SW 1271 (cell line): Measurements from ENCODE around the gene IDS.
"Not testable (repeated sequence)": the region's sequence is repeated elsewhere in the genome, so short reads cannot be mapped to it uniquely, and the experiment has no call there.

ENCODE experiments used
- DNase-seq, 2 experiments: peaks; one replicate each; lab custom pipeline; 2025; lab: John Stamatoyannopoulos, UW

The IDS gene

DNA sequence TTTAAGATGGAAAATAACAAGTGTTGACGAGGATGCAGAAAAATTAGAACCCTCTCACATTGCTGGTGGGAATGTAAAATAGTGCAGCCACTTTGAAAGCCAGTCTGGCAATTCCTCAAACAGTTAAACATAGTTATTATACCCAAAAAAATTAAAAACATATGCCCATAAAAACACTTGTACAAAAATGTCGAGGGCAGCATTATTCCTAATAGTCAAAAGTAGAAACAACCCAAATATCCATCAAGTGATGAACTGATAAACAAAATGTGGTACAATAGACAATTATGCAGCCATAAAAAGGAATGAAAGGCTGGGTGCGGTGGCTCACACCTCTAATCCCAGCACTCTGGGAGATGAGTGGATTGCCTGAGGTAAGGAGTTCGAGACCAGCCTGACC lies 6.3 kb downstream of the IDS start:
- DNase-seq = no peak

DNA sequence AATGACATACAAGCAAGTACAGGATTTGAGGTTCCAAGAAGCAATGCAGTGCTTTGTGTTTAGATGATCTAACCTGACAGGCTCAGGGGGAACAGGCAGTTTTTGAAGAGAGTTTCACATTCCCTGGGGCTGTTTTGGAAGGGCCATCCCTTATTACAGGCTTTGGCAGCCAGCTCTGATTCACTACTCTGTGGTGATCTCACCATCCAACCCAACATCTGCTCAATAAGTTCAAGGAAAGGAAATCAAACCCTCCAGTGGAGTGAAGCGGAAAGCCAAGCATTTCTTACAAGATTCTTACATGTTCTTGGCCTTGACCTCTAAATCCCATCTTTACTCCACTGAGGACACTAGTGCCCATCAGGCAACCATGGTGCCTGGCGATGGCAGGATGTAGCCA lies 7.5 kb downstream of the IDS start:
- no peak for DNase-seq

DNA sequence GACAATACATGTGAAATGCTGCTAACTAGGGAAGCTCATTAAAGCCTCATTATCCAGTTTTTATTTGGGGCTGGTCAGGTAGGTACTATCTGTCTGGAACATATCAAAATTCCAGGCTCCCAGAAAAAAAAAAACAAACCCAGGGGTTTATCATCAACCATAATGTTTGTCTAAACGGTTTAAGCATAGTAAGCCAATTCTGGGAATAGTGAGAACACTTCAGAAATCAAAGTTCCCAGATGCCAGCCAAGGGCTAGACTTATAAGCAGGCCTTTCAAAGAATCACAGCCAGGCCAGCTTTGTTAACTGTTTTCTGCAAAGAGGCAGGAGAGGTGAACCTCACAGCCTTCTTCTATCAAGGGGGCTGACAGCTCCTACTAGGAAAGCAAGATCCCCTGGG lies 8.1 kb downstream of the IDS start:
- DNase-seq = no peak

DNA sequence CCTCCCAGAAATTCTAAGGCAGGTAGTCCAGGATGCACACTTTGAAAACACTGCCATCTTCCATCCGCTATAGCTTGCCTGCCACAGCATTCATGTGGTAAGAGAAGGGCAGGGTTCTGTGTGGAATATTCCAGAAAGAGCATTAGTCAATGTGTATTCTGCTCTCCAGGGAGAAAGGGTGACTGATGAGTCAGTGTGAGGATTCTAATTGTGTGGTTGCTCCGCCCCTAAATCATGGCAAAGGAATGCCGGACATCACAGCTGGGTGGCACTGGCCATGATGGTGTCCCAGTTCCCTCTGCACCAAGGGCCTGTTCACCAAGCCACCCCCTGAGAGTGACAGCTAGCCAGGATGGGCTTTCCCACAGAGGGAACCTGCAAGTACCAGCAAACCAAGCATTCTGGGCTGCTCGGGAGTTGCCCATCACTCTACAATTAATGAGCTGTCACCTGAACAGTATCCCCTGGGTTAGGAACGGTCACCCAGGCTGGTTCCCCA lies 9.5 kb downstream of the IDS start:
- DNase-seq = peak; percentile 48 to 87

DNA sequence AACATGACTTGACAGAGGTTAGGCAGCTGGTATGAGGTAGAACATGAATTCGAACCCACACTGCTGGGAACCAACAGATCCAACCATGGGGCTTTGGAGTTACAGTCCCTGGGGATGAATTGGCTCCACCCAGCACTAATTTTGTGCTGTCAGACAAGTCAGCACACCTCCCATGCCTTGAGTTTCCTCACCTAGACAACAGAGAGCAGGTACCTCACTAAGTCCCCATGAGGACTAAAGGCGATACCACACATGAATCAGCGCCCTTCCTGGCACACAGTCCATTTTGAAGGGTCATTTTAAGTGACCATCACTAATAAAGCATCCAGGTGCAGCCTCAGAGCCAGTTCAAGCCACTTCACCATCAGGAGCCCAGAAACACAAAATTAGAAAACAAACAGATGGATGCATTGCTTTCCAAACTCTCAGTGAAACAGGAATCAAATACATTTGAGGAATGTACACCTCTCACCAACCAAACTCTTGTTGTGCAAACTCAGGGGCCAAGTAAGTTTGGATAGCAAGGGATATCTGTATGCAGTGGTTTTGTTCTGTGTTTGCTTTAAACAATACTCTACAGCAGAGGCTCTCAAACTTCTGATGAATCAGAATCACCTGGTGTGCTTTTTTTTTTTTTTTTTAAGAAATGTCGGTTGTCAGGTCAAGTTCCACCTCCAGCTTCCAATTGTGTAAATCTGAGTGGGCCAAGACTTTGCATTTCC lies 10.1 kb downstream of the IDS start:
- DNase-seq = no peak

DNA sequence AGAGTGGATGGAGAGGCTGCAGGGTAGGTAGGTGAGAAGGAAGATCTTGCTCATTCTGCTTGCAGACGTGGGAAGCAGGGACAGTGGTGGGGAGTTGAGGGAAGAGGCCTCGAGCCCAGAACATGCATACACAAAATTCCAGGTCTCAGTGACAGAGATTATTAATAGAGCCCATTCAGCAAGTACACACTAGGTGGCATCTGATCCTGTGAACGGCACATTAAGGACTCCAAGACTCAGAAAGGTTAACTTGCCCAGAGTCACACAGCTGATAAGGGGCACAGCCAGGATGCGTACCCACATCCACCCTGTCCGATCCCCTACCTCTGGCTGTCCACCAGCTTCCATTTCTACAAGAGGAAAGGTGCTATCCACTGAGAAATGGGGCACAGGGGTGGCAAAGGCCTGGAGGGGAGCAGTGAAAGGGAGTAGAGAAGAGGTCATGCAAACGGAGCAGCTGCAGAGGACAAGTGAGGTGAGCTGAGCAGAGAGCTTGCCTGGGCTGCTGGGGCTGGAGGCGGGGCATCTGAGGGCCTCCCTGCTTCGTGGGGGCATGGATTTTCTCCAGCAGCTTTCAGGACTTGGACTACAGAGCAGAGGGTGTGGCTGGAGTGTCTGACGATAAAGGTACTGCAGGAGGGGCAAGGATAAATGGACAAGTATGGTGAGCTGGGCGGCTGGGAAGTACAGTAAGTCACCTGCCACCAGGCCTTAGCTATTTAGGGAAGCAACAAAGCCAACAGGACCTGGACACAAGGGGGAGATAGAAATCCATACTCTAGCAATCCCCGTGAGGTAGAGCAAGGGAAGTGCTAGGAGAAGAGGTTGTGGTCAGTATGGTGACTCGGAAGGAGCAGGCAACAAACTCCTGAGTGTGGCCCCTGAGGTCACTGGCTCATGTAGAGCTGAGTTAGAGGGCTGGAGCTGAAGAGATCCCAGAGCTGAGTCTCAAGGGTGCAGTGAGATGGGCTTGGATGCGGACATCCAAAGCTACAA lies 11.2 kb downstream of the IDS start:
- DNase-seq = peak in 1 of 2 experiments; percentile 4

DNA sequence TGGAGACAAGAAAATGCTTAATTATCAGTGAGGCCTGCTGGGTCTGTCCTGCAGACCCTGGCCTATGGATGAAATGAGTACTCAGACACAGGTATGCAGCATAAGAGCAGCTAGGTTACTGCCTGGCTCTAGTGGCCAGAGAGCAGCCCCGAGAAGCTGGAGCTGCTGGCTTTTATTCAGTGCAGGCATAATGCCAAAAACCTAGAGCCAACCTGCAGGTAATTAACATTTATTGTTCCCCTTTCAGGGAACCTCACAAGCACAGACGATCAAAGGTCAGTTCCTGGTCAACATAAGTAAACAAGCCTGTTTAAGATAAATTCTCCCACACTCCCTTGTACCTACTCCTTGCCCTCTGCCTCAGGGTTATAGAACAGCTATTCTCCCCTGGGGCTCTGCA lies 13.3 kb downstream of the IDS start:
- no peak for DNase-seq

DNA sequence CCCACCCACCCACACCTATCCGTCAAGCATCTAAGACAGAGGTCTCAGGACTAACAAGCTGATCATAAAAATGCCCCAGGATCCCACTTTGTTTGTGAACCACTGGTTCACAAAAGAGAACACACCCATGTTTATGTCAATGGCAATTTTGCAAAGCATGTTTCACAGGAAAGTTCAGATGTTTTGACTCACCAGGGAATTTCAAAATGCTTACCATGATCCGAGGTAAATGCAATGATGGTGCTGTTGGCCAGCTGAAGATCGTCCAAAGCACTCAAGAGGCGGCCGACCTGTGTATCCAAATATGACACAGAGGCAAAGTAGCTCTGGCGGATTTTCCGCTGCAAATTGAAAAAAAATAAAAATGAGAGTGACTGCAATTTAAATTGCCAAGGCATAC lies 15.0 kb downstream of the IDS start:
- DNase-seq = no peak

DNA sequence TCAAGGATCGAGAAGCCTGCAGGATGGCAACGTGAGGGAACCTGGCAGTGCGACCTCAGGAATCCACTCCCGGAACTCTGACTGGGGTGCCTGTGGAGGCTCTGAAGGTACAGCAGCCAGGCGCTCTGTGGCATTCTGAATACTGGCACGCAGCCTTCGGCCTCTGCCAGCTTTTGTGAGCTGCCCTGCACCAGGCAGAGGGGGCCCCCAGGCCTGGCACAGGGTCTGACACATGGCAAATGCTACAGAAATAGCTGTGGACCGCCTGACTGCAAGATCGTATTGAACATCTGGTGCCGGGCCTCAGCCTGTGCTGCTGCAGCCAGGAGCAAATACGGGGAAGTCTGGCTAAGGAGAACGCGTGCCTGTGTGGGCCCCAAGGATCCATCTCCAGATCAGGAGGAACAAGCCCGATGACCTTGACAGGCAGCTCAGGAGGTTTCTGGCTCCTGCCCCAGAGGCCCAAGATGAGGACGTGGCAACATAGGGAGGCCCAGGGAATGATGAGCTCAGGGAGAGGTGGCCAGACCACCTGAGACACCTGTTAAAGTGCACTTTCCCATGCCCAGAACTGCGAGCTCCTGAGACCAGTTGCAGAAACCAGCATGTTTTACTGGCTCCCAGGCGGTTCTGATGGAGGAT lies 16.6 kb downstream of the IDS start:
- not testable (repeated sequence) for DNase-seq

DNA sequence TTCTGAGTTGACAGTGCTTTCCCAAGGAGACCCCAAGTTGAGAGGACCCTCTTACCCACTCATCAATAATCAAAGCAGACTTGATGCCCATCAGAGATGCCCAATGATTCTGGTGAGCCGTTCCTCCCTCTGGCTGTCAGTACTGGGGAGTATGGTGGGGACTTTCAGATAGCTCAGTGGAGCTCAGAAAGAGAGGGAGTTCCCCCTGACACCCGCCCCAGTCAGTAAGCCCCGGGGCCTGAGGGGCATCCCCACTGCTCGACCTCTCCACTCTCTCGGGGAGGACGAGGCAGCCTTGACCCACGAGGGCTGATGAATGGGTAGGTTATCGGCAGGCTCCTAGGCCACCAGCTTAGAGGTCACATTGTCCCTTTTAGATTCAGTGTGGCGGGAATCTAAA lies 17.1 kb downstream of the IDS start:
- not testable (repeated sequence) for DNase-seq

DNA sequence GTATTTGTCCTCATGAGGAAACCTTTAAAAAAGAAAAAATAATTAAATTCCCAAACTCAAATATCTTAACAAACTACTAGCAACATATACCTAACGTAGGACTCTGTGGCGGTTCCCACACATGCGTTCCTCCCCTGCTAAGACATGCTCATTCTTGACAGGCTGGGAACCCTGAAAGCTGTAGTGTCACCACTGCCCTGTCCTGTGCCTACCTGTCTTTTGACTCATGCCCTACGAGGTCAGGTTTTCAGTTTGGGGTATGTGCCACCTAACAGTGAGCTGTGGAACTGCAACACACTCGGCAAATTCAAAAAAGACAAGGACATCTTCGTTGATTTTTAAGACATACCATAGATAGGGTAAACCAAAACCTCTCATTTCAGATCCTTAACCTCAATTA lies 17.8 kb downstream of the IDS start:
- peak in 1 of 2 experiments; percentile 19 for DNase-seq

DNA sequence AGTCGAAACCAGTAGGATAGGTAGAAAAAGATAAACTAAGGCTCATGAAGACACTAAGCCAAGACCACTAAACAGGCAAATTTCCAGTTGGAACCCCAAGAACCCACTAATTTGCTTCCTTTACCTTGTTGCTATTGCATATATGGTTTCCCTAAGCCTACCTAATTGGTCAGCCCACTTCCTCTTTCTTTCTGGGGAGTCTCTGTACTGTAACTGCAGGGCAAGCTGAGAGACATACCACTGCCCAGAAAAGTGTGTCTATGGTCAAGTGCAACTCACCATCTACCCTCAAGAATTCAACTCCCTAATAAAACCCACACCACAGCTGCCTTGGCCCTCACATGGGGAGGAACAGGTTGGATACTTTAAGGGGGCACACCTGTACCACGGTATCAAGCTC lies 28.6 kb downstream of the IDS start:
- no peak for DNase-seq

DNA sequence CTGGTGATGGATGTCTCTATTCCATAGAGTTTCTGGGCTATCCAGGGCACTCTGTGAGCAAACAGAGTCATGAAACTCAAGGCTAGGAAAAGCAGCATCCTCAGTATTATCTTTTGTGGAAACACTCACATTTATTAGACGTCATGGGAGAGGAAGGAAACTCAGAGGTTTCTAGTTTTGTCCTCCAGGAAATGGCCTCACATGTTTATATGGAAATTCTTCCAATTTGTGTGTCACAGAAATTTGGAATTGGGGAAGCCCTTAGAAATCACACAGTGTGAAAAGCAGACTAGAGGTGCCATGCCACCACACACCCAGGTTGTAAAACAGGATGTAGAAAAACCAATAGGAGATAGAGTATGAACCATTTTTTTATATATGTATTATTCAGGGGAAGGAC lies 31.1 kb downstream of the IDS start:
- DNase-seq = no peak

DNA sequence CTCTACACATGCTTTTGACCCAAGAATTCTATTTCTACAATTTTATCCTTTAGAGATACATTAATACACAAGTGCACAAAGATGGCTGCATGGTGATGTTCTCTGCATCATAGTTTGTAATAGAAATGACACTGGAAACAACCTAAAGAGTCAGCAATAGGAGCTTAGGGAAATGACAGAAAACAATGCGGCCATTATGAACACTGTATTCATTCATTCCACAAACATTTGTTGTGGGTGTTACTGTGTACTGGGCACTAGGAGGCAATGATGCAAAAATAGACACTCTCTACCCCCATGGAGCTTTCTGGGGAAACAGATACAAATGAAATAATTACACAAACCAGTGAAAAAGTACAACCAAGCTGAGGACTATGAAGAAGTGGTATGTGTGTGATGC lies 32.0 kb downstream of the IDS start:
- DNase-seq = no peak

DNA sequence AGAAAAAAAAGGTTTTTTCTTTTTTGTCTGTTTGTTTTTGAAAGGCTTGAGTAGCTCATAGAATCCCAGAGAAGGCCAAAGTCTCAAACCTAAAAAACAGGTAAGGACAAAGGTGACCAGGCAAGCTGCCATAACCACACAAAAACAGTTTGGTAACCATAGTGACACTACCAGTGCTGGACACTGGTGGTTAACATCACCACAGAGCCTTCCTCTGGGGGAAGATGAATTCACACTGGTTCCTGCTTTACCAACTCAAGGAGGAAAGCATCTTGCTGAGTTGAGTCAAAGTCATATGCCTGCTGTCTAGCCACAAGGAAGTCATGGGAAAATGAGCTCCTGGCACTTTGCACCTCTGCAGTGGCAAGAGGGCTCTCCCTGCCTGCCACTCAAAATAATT lies 32.5 kb downstream of the IDS start:
- no peak for DNase-seq

DNA sequence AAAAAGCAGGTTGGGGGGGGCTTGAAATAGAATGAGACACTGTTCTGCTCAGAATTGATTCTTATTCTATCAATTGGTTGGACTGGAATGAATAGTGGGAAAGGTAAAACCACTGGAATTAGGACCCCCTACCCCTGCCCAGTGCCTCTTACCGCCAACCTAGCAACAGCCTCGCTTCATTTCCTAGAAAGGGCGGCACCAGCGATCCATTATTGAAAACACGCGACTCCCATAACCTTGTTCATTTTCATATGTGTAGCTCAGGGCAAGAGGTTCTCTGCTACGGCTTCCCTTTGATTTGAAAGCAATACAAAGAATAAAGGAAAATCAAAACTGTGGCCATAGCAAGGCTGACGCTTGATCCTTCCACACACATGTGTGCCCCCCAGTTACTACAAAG lies 33.7 kb downstream of the IDS start:
- DNase-seq = no peak

DNA sequence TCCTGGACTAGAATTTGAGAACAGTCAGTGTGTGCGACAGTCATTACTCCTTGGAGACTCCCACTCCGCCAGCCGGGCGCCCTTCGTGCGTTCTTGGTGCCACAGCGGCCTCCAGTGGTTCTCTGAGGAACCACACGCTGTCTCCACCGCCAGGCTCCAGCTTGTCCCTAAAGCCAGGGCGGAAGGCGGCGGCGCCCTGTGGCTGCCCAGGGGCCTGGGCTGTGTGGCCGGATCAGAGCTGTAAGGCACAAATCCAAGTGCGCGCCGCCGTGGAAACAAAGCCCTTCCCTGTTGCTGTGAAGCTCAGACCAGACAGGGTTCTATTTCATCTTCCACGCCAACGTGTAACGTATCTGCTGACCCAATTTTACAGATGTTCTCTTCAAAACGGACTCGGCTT lies 34.2 kb downstream of the IDS start:
- peak in 1 of 2 experiments; percentile 47 for DNase-seq

DNA sequence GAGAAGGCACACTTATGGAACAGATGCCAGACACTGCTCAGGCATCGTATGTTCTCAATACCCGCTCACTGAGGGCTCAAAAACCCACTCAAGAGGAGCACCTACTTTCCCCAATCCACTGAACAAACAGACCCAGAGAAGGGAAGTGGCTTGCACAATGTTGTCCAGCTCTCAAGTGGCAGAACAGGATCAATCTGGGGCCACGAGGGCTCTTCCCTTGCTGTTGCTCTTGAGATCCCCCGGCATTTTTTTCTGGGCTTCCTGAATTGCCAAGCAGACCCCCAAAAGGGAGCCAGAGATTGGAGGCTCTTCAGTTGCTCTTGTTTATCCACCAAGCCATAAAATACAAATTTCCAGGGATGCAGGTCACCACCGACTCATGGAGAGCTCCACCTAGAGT lies 35.7 kb downstream of the IDS start:
- no peak for DNase-seq

DNA sequence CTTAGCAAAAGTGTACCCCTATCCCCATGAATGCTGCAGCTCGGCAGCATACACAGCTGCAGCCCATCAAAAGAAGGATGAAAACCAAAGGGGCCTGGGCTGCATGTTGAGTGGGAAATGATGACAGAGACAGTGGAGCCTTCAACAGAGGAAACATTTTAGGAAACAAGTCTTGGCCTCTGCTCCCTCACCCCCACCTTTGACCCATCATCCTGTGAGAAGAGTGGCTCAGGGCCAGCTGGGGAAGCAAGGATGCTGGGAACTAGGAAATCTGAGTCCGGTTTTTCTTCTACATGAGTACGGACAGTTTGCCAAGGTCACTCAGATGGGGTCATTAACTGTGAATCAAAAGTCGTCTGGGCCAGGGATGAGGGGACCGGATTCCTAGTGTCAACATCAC lies 37.2 kb downstream of the IDS start:
- DNase-seq = no peak

DNA sequence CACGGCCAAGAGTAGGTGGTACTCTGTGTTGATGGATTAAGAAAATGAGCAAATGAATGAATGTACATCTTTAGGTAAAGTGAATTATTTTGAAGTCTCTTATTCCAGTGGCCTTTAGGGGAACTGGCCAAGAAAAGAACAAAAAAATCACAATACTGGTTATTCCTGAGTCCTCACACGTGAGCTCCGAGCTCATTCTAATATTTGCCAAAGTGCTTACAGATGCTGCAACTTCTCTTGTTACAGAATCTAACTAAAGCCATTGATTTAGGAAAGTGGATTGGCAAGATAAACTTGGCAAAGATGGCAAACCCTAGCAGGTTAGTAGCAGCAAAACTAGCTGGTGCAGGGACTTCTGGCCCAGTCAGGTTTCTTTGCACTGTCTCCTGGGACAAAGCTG lies 37.6 kb downstream of the IDS start:
- no peak for DNase-seq

DNA sequence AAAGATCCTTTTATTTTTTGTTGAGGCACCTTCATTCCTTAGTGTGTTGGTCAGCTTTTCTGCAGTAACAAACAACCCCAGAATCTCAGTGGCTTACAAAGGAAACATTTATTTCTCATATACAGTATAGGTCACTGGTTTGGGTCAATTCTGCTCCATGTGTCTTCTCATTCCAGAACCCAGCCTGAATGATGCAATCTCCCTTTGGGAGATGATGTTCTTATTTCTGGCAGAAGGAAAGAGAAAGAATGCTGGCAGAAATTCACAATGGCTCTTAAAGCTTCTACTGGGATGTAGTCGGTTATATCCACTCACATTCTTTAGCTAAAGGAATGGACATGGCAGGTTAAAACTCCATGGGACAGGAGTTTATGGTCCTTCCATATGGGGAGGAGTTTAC lies 42.3 kb downstream of the IDS start:
- no peak for DNase-seq

DNA sequence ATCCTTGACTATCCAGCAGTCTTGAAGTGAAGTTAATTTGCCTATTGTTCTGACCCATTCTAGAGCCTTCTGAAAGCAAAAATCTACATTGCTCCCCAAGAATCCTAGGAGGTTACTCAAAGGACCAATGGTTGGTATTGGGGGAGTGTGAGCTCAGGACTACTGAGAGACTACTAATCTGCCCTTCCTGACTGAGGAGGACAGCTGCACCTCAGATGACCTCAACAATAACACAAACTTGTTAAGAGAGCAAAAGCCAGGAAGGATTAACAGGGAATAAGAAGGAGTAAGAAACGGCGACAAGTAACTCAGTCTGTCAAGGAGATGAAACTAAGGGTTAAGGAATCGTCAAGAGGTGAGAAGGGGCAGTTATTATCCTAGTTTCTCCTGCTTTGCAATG lies 43.4 kb downstream of the IDS start:
- DNase-seq = no peak

DNA sequence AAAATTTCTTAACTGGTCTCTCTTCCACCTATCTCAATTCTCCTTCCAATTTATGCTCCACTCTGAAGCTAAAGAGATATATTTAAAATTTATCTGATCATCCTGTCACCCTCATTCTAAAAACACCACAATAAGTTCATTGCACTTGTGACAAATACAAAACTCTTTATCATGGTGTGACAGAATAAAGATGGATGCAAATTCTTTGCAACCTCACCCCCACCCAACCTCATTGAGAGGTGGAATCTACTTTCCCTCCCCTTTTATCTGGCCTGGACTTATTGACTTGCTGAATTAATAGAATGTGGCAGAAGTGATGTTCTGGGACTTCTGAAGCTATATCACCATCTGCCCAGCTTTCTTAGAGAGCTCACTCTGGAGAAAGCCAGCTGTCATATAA lies 46.5 kb downstream of the IDS start:
- DNase-seq = no peak
